ACC112 (cell line): ENCODE results near the gene SLX9.
"Not testable (repeated sequence)": the region's sequence is repeated elsewhere in the genome, so short reads cannot be mapped to it uniquely, and the experiment has no call there.

ENCODE experiments used
- H2AFZ ChIP-seq: fragments of 200-600 bp; sonication (generic); one replicate; pipeline ENCODE4 v1.6.0; 2017; ENCODE audit warnings: antibody characterized with exemption, low read length; ENCODE audit not compliant: unreplicated experiment
- H3K27ac ChIP-seq: fragments of 200-600 bp; sonication (generic); 2 replicates; pipeline ENCODE4 v1.5.1; 2014; ENCODE audit warnings: low read depth, mild to moderate bottlenecking, antibody characterized with exemption, low read length, moderate library complexity
- H3K27me3 ChIP-seq: fragments of 200-600 bp; sonication (generic); 2 replicates; pipeline ENCODE4 v1.6.1; 2014; ENCODE audit warnings: mild to moderate bottlenecking, antibody characterized with exemption, low read length, moderate library complexity, mixed read lengths; ENCODE audit not compliant: insufficient read depth
- H3K36me3 ChIP-seq: fragments of 200-600 bp; sonication (generic); 2 replicates; pipeline ENCODE4 v1.6.1; 2016; ENCODE audit warnings: mild to moderate bottlenecking, antibody characterized with exemption, low read length, moderate library complexity, mixed read lengths; ENCODE audit not compliant: insufficient read depth
- H3K4me1 ChIP-seq: fragments of 200-600 bp; sonication (generic); one replicate; pipeline ENCODE4 v1.6.1; 2016; ENCODE audit warnings: low read length, mixed read lengths; ENCODE audit not compliant: insufficient read depth, unreplicated experiment, control insufficient read depth
- H3K4me3 ChIP-seq: fragments of 200-600 bp; sonication (generic); 2 replicates; pipeline ENCODE4 v1.5.1; 2014; ENCODE audit warnings: mild to moderate bottlenecking, low read depth, low read length
- H3K79me2 ChIP-seq: fragments of 200-600 bp; sonication (generic); one replicate; pipeline ENCODE4 v1.6.0; 2016; ENCODE audit warnings: low read length; ENCODE audit not compliant: control insufficient read depth, unreplicated experiment, insufficient read depth

The SLX9 gene

GRCh38 chr21:44910229-44911067, 29.4 kb upstream of the SLX9 start:
- Histone ChIP-seq H3K27me3 (peaks cover 4% of the 10 kb centered on the region; the same call in 1 of the 2 replicates), H3K4me1 (peaks cover 9% of the 10 kb centered on the region)

GRCh38 chr21:44911068-44911383, 28.8 kb upstream of the SLX9 start:
- Histone ChIP-seq H3K36me3 (no peaks in the 10 kb centered on the region), H3K27ac (no peak overlapping the region), H3K4me1 (peaks cover 9% of the 10 kb centered on the region), H3K27me3 (peaks cover 4% of the 10 kb centered on the region; the same call in 1 of the 2 replicates), H2AFZ (no peak overlapping the region), H3K4me3 (no peak overlapping the region), H3K79me2 (no peaks in the 10 kb centered on the region)

More at GRCh38 chr21:44910229-44911067, 29.4 kb upstream of the SLX9 start:
- no peak overlapping the region for H2AFZ ChIP-seq
- H3K79me2 ChIP-seq: no peaks in the 10 kb centered on the region
- no peak overlapping the region for H3K27ac ChIP-seq
- no peaks in the 10 kb centered on the region for H3K36me3 ChIP-seq
- no peak overlapping the region for H3K4me3 ChIP-seq

DNA sequence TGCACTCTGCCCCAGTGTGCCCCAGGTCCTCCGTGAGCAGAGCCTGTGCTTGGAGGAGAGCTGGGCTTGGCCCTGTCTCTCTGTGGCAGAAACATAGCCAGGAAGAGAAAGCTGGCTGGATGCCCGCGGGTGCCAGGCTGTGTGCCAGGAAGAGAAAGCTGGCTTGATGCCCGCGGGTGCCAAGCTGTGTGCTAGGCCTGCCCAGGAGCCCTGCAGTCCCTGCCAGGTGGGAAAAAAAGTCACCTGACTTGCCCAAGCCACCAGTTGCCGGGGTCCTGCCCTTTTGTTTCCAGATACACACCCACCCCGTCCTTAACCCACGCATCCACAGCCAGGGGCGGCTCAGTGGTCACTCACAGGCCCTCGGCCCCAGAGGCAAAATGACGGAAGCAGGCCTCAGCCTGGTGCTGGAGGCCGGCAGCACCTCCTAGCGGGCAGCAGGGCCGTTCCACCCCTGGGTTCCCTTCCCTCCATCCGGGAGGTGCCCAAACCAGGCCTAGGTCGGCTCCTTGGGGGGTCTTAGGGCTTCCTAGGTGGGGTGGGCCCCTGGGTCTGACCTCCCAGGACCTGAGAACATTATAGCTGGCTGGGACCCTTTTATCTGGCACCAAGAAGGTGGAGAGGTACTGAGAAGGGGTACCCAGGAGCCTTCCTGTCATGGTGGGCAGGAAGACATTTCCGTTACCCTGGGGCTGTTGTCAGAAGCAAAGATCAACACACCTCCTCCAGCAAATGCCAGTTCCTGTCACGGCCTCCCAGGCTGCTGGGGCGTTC, 28.3 kb upstream of the SLX9 start:
- H3K27ac ChIP-seq: no peak overlapping the region
- no peaks in the 10 kb centered on the region for H3K79me2 ChIP-seq
- no peaks in the 10 kb centered on the region for H3K36me3 ChIP-seq
- peaks cover 9% of the 10 kb centered on the region for H3K4me1 ChIP-seq
- H2AFZ ChIP-seq: no peak overlapping the region
- H3K4me3 ChIP-seq: no peak overlapping the region
- peaks cover 4% of the 10 kb centered on the region; the same call in 1 of the 2 replicates for H3K27me3 ChIP-seq

DNA sequence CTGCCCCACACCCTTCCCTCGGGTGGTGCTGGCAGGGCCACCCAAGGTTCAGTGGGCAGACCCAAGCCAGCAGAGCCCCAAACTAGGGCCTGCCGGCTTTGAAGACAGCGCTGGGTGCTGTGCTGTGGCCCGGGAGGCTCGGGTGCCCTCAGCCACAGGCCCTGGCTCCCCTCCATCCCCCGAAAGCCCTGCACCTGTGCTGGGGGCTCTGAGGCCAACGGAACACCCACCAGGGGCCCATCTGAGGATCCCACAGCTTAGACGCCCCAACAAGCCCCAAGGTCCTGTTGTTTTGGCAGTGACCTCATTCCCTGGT, 27.7 kb upstream of the SLX9 start:
- Histone ChIP-seq H3K36me3 (no peaks in the 10 kb centered on the region), H3K79me2 (no peaks in the 10 kb centered on the region), H3K4me1 (peaks cover 13% of the 10 kb centered on the region), H3K27me3 (peaks cover 4% of the 10 kb centered on the region; the same call in 1 of the 2 replicates), H2AFZ (no peak overlapping the region), H3K27ac (no peak overlapping the region), H3K4me3 (no peak overlapping the region)

GRCh38 chr21:44912506-44913412, 27.1 kb upstream of the SLX9 start:
- peaks cover 15% of the 10 kb centered on the region for H3K4me1 ChIP-seq
- not testable (repeated sequence) for H3K27me3 ChIP-seq, H3K79me2 ChIP-seq, H3K36me3 ChIP-seq, H3K4me3 ChIP-seq, H2AFZ ChIP-seq, H3K27ac ChIP-seq

DNA sequence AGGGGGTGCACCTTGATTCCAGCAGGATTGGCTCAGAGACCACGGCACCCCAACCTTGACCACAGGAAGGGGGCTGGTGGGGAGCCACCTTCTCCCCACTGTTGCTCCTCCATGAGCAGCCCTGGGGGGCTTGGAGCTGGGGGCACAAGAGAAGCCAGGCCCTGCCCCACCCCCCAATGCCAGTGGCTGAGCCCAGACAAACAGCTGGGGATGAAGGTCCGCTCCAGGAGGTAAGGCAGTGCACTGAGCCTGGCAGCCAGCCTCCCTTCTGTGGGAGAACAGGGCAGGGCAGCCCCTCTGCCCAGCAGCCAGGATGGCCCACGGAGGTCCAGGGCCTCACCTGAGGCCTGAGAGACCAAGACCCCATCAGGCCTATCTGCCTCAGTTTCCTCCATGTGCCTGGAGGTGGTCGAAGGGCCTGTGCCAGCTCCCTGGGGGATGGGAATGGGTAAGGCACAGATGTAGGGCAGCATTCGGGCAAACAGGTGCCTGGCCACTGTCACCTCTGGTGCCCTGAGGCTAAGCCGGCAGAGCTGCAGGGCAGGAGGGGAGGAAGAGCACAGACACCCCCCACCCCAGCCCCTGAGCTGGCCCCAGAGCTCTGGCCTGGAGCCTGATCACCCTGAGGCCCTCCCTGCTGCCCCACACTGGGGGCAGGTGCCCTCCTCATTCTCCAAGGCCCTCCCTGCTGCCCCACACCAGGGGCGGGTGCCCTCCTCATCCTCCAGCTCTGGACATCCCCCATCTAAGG, 26.2 kb upstream of the SLX9 start:
- Histone ChIP-seq H3K4me3 (no peak overlapping the region), H3K4me1 (peaks cover 15% of the 10 kb centered on the region), H3K36me3 (no peaks in the 10 kb centered on the region), H3K27me3 (peaks cover 8% of the 10 kb centered on the region; the same call in 1 of the 2 replicates), H3K79me2 (no peaks in the 10 kb centered on the region), H2AFZ (no peak overlapping the region), H3K27ac (no peak overlapping the region)

DNA sequence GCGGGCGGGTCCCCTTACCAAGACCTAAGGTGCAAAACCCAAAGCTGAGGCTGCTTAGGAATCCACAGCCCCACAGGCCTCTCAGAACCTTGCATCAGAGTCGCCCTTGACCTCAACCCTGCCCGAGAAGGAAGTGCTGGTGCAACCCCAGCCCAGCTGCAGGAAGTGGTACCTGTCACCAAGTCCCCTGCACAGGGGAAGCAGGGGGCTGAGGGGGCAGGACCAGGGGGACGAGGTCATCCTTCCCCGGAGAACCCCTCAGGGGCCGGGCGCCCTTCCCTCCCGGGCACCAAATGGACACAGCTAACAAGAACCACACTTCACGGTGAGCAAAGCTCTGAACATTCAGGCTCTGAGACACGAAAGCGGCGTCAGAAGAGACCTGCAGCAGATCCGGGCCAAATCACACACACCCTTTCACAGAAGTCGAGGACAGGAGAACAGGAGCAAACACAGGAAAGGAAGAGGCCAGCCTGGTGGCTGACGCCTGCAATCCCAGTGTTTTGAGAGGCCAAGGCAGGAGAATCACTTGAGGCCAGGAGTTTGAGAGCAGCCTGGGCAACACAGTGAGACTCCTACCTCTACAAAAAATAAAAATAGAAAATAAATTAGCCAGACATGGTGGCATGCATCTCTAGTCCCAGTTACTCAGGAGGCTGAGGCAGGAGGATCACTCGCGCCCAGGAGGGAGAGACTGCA, 25.5 kb upstream of the SLX9 start:
- Histone ChIP-seq H3K27ac (no peak overlapping the region), H3K79me2 (no peaks in the 10 kb centered on the region), H3K36me3 (no peaks in the 10 kb centered on the region), H3K4me1 (peaks cover 15% of the 10 kb centered on the region), H2AFZ (no peak overlapping the region), H3K4me3 (no peak overlapping the region), H3K27me3 (peaks cover 11% of the 10 kb centered on the region)

DNA sequence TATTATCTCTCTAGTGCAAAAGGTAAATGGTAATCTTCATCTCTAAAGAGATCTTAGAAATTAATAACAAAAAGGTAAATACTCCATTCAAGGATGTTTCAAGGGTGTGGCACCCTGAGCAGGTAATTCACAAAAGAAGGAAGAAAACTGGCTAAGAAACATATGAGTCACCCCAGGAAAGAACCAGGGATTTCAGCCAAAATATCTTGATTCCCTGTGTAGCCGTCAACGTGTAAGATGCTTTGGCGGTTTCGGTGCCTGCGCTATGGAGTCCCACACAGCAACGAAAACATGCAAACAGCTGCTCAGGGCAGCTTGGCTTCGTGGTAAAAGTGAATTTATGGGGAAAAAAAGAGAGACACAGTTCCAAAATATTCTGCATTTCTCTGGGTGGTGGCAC, 22.9 kb upstream of the SLX9 start:
- no peak overlapping the region for H2AFZ ChIP-seq
- no peak overlapping the region for H3K4me3 ChIP-seq
- H3K36me3 ChIP-seq: no peaks in the 10 kb centered on the region
- peaks cover 6% of the 10 kb centered on the region for H3K4me1 ChIP-seq
- H3K27ac ChIP-seq: no peak overlapping the region
- H3K27me3 ChIP-seq: peaks cover 31% of the 10 kb centered on the region
- H3K79me2 ChIP-seq: no peaks in the 10 kb centered on the region

GRCh38 chr21:44917446-44918106, 22.3 kb upstream of the SLX9 start:
- no peaks in the 10 kb centered on the region for H3K36me3 ChIP-seq
- H2AFZ ChIP-seq: no peak overlapping the region
- H3K4me3 ChIP-seq: no peak overlapping the region
- H3K4me1 ChIP-seq: peaks cover 6% of the 10 kb centered on the region
- no peaks in the 10 kb centered on the region for H3K79me2 ChIP-seq
- H3K27ac ChIP-seq: no peak overlapping the region
- peaks cover 38% of the 10 kb centered on the region for H3K27me3 ChIP-seq
